Measurements from ENCODE around the gene BCL11A.

BCL11A gene

DNA sequence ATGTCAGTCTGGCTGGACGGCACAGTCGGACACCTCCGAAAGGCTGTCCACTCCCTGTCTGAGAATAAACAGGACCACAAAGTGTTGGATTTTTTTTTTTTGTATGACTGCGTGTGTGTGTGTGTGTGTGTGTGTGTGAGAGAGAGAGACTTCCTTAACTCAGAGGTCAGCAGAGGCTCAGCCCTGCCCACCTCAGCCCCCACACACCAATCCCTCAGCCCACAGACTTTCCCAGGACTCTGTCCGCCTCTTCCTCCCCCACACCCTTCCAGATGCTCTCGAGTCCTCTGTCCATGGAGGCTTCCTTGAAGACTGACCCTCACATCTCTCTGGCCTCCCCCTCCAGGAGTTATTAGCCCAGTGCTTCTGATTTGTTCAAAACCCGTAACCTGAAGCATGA lies 147.3 kb downstream of the BCL11A start:
- Histone ChIP-seq H3K4me1 (ENCODE audit: insufficient read depth, low read length) (peaks cover 25% of the 10 kb centered on the region), H3K9me3 (ENCODE audit: control insufficient read depth, insufficient read depth, low read length) (no peaks in the 10 kb centered on the region), H3K9ac (ENCODE audit: low read depth, low read length) (no peak overlapping the region), H3K36me3 (ENCODE audit: insufficient read depth, low read length) (no peaks in the 10 kb centered on the region)

GRCh38 chr2:60405271-60405919 lies 148.1 kb downstream of the BCL11A start:
- Histone ChIP-seq H3K36me3 (ENCODE audit: insufficient read depth, low read length) (no peaks in the 10 kb centered on the region), H3K4me1 (ENCODE audit: insufficient read depth, low read length) (peaks cover 18% of the 10 kb centered on the region), H3K9ac (ENCODE audit: low read depth, low read length) (no peak overlapping the region), H3K9me3 (ENCODE audit: control insufficient read depth, insufficient read depth, low read length) (no peaks in the 10 kb centered on the region)
